Measurements from ENCODE around the gene CKAP2.

CKAP2 gene

GRCh38 chr13:52447815-52448552 lies 7.3 kb upstream of the CKAP2 start:
- ATAC-seq (ENCODE audit: low read depth), result no peak
- no peak for TF ChIP-seq CTCF (IDR thresholded peaks at IDR 0.05; ENCODE audit: poor library complexity, severe bottlenecking)
- Histone ChIP-seq H3K36me3 (ENCODE audit: low read depth) (peaks cover 34% of the 10 kb centered on the region), H3K9me3 (ENCODE audit: severe bottlenecking) (no peaks in the 10 kb centered on the region), H3K4me3 (ENCODE audit: severe bottlenecking) (no peak overlapping the region), H3K27ac (ENCODE audit: poor library complexity, severe bottlenecking) (peak overlapping the region; percentile 74), H3K27me3 (ENCODE audit: insufficient read depth, poor library complexity, severe bottlenecking) (no peaks in the 10 kb centered on the region), H3K4me1 (ENCODE audit: insufficient read depth, poor library complexity, severe bottlenecking) (peaks cover 31% of the 10 kb centered on the region)
- DNase-seq (ENCODE audit: low spot score), result no peak

- TF ChIP-seq CTCF (IDR thresholded peaks at IDR 0.05; ENCODE audit: poor library complexity, severe bottlenecking), result no peak
- DNase-seq (ENCODE audit: low spot score) (no peak), ATAC-seq (ENCODE audit: low read depth) (no peak)
- no peaks in the 10 kb centered on the region for H3K9me3 ChIP-seq (ENCODE audit: severe bottlenecking)
- peak overlapping the region; percentile 95 for H3K4me3 ChIP-seq (ENCODE audit: severe bottlenecking)
- H3K36me3 ChIP-seq (ENCODE audit: low read depth), result peaks cover 26% of the 10 kb centered on the region
- H3K4me1 ChIP-seq (ENCODE audit: insufficient read depth, poor library complexity, severe bottlenecking), result peaks cover 41% of the 10 kb centered on the region
- peak overlapping the region; percentile 74 for H3K27ac ChIP-seq (ENCODE audit: poor library complexity, severe bottlenecking)
- H3K27me3 ChIP-seq (ENCODE audit: insufficient read depth, poor library complexity, severe bottlenecking), result no peaks in the 10 kb centered on the region
Measured at GRCh38 chr13:52449331-52450011, 5.8 kb upstream of the CKAP2 start.

GRCh38 chr13:52450012-52450792 lies 5.1 kb upstream of the CKAP2 start, which contains the start of gene VPS36:
VPS36 (minus strand) TSS chr13:52450634; CDS start chr13:52450594, 40 bp downstream.
- peaks cover 19% of the 10 kb centered on the region for H3K36me3 ChIP-seq (ENCODE audit: low read depth)

GRCh38 chr13:52450793-52451116 lies 4.5 kb upstream of the CKAP2 start:
- Histone ChIP-seq H3K36me3 (ENCODE audit: low read depth) (peaks cover 17% of the 10 kb centered on the region), H3K4me1 (ENCODE audit: insufficient read depth, poor library complexity, severe bottlenecking) (peaks cover 41% of the 10 kb centered on the region), H3K27me3 (ENCODE audit: insufficient read depth, poor library complexity, severe bottlenecking) (no peaks in the 10 kb centered on the region), H3K27ac (ENCODE audit: poor library complexity, severe bottlenecking) (peak overlapping the region; percentile 74), H3K4me3 (ENCODE audit: severe bottlenecking) (no peak overlapping the region), H3K9me3 (ENCODE audit: severe bottlenecking) (no peaks in the 10 kb centered on the region)
- DNase-seq (ENCODE audit: low spot score) (no peak), ATAC-seq (ENCODE audit: low read depth) (no peak)
- peak; percentile 94 for TF ChIP-seq CTCF (IDR thresholded peaks at IDR 0.05; ENCODE audit: poor library complexity, severe bottlenecking)

More at GRCh38 chr13:52450012-52450792, 5.1 kb upstream of the CKAP2 start, which contains the start of gene VPS36:
- H3K27ac ChIP-seq (ENCODE audit: poor library complexity, severe bottlenecking), result peak within 1 kb of the TSS; percentile 74
- H3K4me1 ChIP-seq (ENCODE audit: insufficient read depth, poor library complexity, severe bottlenecking), result peaks cover 41% of the 10 kb centered on the region
- TF ChIP-seq CTCF (IDR thresholded peaks at IDR 0.05; ENCODE audit: poor library complexity, severe bottlenecking), result peak; percentile 99
- H3K9me3 ChIP-seq (ENCODE audit: severe bottlenecking), result no peaks in the 10 kb centered on the region
- ATAC-seq (ENCODE audit: low read depth), result peak; percentile 73
- H3K27me3 ChIP-seq (ENCODE audit: insufficient read depth, poor library complexity, severe bottlenecking), result no peaks in the 10 kb centered on the region
- DNase-seq (ENCODE audit: low spot score), result peak; percentile 83
- peak within 1 kb of the TSS; percentile 95 for H3K4me3 ChIP-seq (ENCODE audit: severe bottlenecking)

Measured in RWPE2 (cell line).